ENCODE results near the gene CTCFL. TPM values are rescaled to one million over a fixed set of nuclear protein-coding genes. Genes with fewer than 3 reads are reported as not detected.
"Not testable (repeated sequence)": the region's sequence is repeated elsewhere in the genome, so short reads cannot be mapped to it uniquely, and the experiment has no call there.

CTCFL gene
- total RNA-seq, 1 donor: not detected

- DNase-seq (ENCODE audit: low read depth in 2 of 3, low spot score in 2 of 3): no peak
These were observed 41.5 kb downstream of the CTCFL start for GRCh38 chr20:57483287-57484050.

GRCh38 chr20:57482796-57483195, 42.1 kb downstream of the CTCFL start:
- no peak for DNase-seq (ENCODE audit: low read depth in 2 of 3, low spot score in 2 of 3)

GRCh38 chr20:57482148-57482547, 42.8 kb downstream of the CTCFL start:
- DNase-seq (ENCODE audit: low read depth in 2 of 3, low spot score in 2 of 3): no peak

GRCh38 chr20:57481281-57481711, 43.6 kb downstream of the CTCFL start:
- DNase-seq (ENCODE audit: low read depth in 2 of 3, low spot score in 2 of 3): no peak

GRCh38 chr20:57480444-57481160, 44.3 kb downstream of the CTCFL start:
- peak in 2 of 3 donors; percentile 86 to 89 for DNase-seq (ENCODE audit: low read depth in 2 of 3, low spot score in 2 of 3)

- no peak for DNase-seq (ENCODE audit: low read depth in 2 of 3, low spot score in 2 of 3)
These were observed 45.7 kb downstream of the CTCFL start for GRCh38 chr20:57479196-57479595.

- no peak for DNase-seq (ENCODE audit: low read depth in 2 of 3, low spot score in 2 of 3)
These were observed 46.8 kb downstream of the CTCFL start for GRCh38 chr20:57478176-57478575.

GRCh38 chr20:57476641-57477461, 48.1 kb downstream of the CTCFL start:
- DNase-seq (ENCODE audit: low read depth in 2 of 3, low spot score in 2 of 3): no peak

GRCh38 chr20:57476084-57476526, 48.8 kb downstream of the CTCFL start:
- DNase-seq (ENCODE audit: low read depth in 2 of 3, low spot score in 2 of 3): peak in 2 of 3 donors; percentile 87 to 91

- DNase-seq (ENCODE audit: low read depth in 2 of 3, low spot score in 2 of 3): no peak
These were observed 49.4 kb downstream of the CTCFL start for GRCh38 chr20:57475388-57476083.

- DNase-seq (ENCODE audit: low read depth in 2 of 3, low spot score in 2 of 3): peak in 1 of 3 donors; percentile 62
These were observed 50.1 kb downstream of the CTCFL start for GRCh38 chr20:57474816-57475215.

GRCh38 chr20:57474205-57474604, 50.7 kb downstream of the CTCFL start:
- DNase-seq (ENCODE audit: low read depth in 2 of 3, low spot score in 2 of 3): no peak

GRCh38 chr20:57473246-57474048, 51.5 kb downstream of the CTCFL start:
- peak in 2 of 3 donors; percentile 78 to 87 for DNase-seq (ENCODE audit: low read depth in 2 of 3, low spot score in 2 of 3)

- DNase-seq (ENCODE audit: low read depth in 2 of 3, low spot score in 2 of 3): not testable (repeated sequence)
These were observed 52.5 kb downstream of the CTCFL start for GRCh38 chr20:57472474-57472873.

- DNase-seq (ENCODE audit: low read depth in 2 of 3, low spot score in 2 of 3): no peak
These were observed 53.2 kb downstream of the CTCFL start for GRCh38 chr20:57471496-57472372.

GRCh38 chr20:57470666-57471495, 54.1 kb downstream of the CTCFL start:
- no peak for DNase-seq (ENCODE audit: low read depth in 2 of 3, low spot score in 2 of 3)

GRCh38 chr20:57470212-57470522, 54.8 kb downstream of the CTCFL start:
- no peak for DNase-seq (ENCODE audit: low read depth in 2 of 3, low spot score in 2 of 3)

Data from hematopoietic multipotent progenitor cell (in vitro differentiated cells).